HCT116 (cell line): ENCODE results near the gene LRRC46. TPM values are rescaled to one million over a fixed set of nuclear protein-coding genes. Genes with fewer than 3 reads are reported as not detected.

Source experiments
- ATAC-seq: fragments of 200-7000 bp; cut with Tn5 transposase; 2 replicates; pipeline ENCODE4 v1.9.1; 2020; ENCODE audit warnings: mild to moderate bottlenecking, moderate library complexity
- BruUV-seq: library from RNA; stranded (reverse); fragments of 400-500 nt; replicated peaks from 2 replicates; lab custom pipeline; 2021; lab: Mats Ljungman, UMichigan
- CTCF ChIA-PET: fragments of 300-600 bp; sonication (Branson Sonifier 250); formaldehyde crosslinking; loops from one replicate; lab custom pipeline; 2021; ENCODE audit warnings: antibody characterized with exemption; lab: Charles Lee
- POLR2A ChIA-PET: fragments of 300-600, 350-600 bp; sonication (Branson Sonifier 250); formaldehyde crosslinking; loops from one replicate; lab custom pipeline; 2021; ENCODE audit warnings: antibody characterized with exemption; lab: Charles Lee
- RAD21 ChIA-PET, 2 experiments: fragments of 300-600 bp; sonication (Branson Sonifier 250); formaldehyde crosslinking; loops; one replicate each; lab custom pipeline; 2023; ENCODE audit warnings: low total read pairs in 2 of 2; ENCODE audit not compliant: uncharacterized antibody in 2 of 2, unreplicated experiment in 2 of 2, low non-redundant PET in 1 of 2; lab: Charles Lee
- DNase-seq: peaks from one replicate; pipeline ENCODE4 v3.0.0-alpha.2; 2010; ENCODE audit warnings: low read depth, low spot score
- H2AFZ ChIP-seq: fragments of 200-600 bp; shearing (Covaris generic), sonication (generic); 2 replicates; pipeline ENCODE4 v1.6.1; 2017; ENCODE audit warnings: low read depth, mixed run types, mixed read lengths, antibody characterized with exemption, low read length; ENCODE audit not compliant: poor library complexity, severe bottlenecking
- H3K27ac ChIP-seq: 2 replicates; pipeline ENCODE4 v1.5.1; 2012; ENCODE audit warnings: low read depth, low read length
- H3K27me3 ChIP-seq: fragments of 200-600 bp; sonication (generic); 2 replicates; pipeline ENCODE4 v1.6.1; 2016; ENCODE audit warnings: mixed run types, low read length, mixed read lengths; ENCODE audit not compliant: insufficient read depth
- H3K36me3 ChIP-seq, 2 experiments: fragments of 200-500 bp in 1 of 2; fragments of 200-600 bp in 1 of 2; sonication (Bioruptor generic) in 1 of 2; sonication (generic) in 1 of 2; 2 replicates each; pipeline versions ENCODE4 v1.5.1 to v1.6.1; 2014 to 2016; ENCODE audit warnings: low read length in 2 of 2, inconsistent platforms in 1 of 2, mixed read lengths in 1 of 2, mixed run types in 1 of 2; ENCODE audit not compliant: insufficient read depth in 2 of 2, control insufficient read depth in 1 of 2
- H3K4me1 ChIP-seq, 2 experiments: fragments of 200-600 bp in 1 of 2; sonication (generic) in 1 of 2; 2 replicates each; pipeline versions ENCODE4 v1.5.1 to v1.6.1; 2012 to 2017; ENCODE audit warnings: low read length in 2 of 2, inconsistent platforms in 1 of 2, mild to moderate bottlenecking in 1 of 2, mixed read lengths in 1 of 2, mixed run types in 1 of 2, moderate library complexity in 1 of 2; ENCODE audit not compliant: insufficient read depth in 2 of 2, control insufficient read depth in 1 of 2
- H3K4me2 ChIP-seq: fragments of 200-600 bp; sonication (generic); 2 replicates; pipeline ENCODE4 v1.6.1; 2017; ENCODE audit warnings: mixed run types, low read length, mixed read lengths
- H3K4me3 ChIP-seq, 2 experiments: fragments of 200-600 bp in 1 of 2; sonication (generic) in 1 of 2; replicated peaks in 1 of 2; 2 replicates each; pipeline ENCODE4 v1.5.1; 2011 to 2016; ENCODE audit warnings: low read length in 2 of 2, control low read depth in 1 of 2, low read depth in 1 of 2, mild to moderate bottlenecking in 1 of 2, mixed read lengths in 1 of 2, mixed run types in 1 of 2
- H3K79me2 ChIP-seq: fragments of 200-600 bp; sonication (generic); 2 replicates; pipeline ENCODE4 v1.6.1; 2017; ENCODE audit warnings: mild to moderate bottlenecking, mixed run types, low read length, moderate library complexity, mixed read lengths; ENCODE audit not compliant: insufficient read depth
- H3K9ac ChIP-seq: fragments of 200-600 bp; sonication (generic); 2 replicates; pipeline ENCODE4 v1.6.1; 2016; ENCODE audit warnings: low read length, mixed read lengths
- H3K9me2 ChIP-seq: fragments of 200-600 bp; sonication (generic), shearing (Covaris generic); 2 replicates; pipeline ENCODE4 v1.6.1; 2017; ENCODE audit warnings: mixed run types, mild to moderate bottlenecking, moderate library complexity; ENCODE audit not compliant: insufficient read depth
- H3K9me3 ChIP-seq, 2 experiments: fragments of 200-500 bp in 1 of 2; fragments of 200-600 bp in 1 of 2; sonication (Bioruptor generic) in 1 of 2; sonication (generic) in 1 of 2; 2 replicates each; pipeline ENCODE4 v1.6.1; 2014 to 2017; ENCODE audit warnings: low read length in 2 of 2, mixed read lengths in 2 of 2, inconsistent platforms in 1 of 2, low read depth in 1 of 2, mild to moderate bottlenecking in 1 of 2, mixed run types in 1 of 2, moderate library complexity in 1 of 2; ENCODE audit not compliant: control insufficient read depth in 1 of 2, insufficient read depth in 1 of 2
- H4K20me1 ChIP-seq: fragments of 200-600 bp; sonication (generic), shearing (Covaris generic); 2 replicates; pipeline ENCODE4 v1.6.1; 2017; ENCODE audit warnings: mixed run types, mild to moderate bottlenecking, moderate library complexity; ENCODE audit not compliant: insufficient read depth
- CEBPB ChIP-seq: IDR thresholded peaks from 2 replicates; pipeline ENCODE4 v1.6.1; 2012; ENCODE audit warnings: low read depth
- CTCF ChIP-seq, 3 experiments: fragments of 200-600 bp in 1 of 3; sonication (generic) in 1 of 3; IDR thresholded peaks in 2 of 3; conservative IDR thresholded peaks in 1 of 3; 2 replicates each; pipeline ENCODE4 v1.5.1; 2012 to 2017; ENCODE audit warnings: low read depth in 2 of 3, low read length in 2 of 3, antibody characterized with exemption in 1 of 3, borderline replicate concordance in 1 of 3, control low read depth in 1 of 3, mild to moderate bottlenecking in 1 of 3, mixed read lengths in 1 of 3, mixed run types in 1 of 3, moderate library complexity in 1 of 3; ENCODE audit not compliant: insufficient read depth in 1 of 3
- EGR1 ChIP-seq: IDR thresholded peaks from 2 replicates; pipeline ENCODE4 v1.6.1; 2012; ENCODE audit warnings: low read depth
- FOSL1 ChIP-seq: IDR thresholded peaks from 2 replicates; pipeline ENCODE4 v1.6.1; 2012; ENCODE audit warnings: low read depth
- JUND ChIP-seq: IDR thresholded peaks from 2 replicates; pipeline ENCODE4 v1.6.1; 2012
- POLR2A ChIP-seq: IDR thresholded peaks from 2 replicates; pipeline ENCODE4 v1.7.0; 2011; ENCODE audit warnings: borderline replicate concordance; ENCODE audit not compliant: insufficient read depth, insufficient read length; ENCODE audit errors: extremely low read depth
- POLR2AphosphoS5 ChIP-seq: IDR thresholded peaks from 2 replicates; pipeline ENCODE4 v1.6.1; 2011; ENCODE audit warnings: mild to moderate bottlenecking, low read depth, low read length, moderate library complexity
- RAD21 ChIP-seq: IDR thresholded peaks from 2 replicates; pipeline ENCODE4 v1.6.1; 2012; ENCODE audit warnings: low read depth, mild to moderate bottlenecking
- SRF ChIP-seq: IDR thresholded peaks from 2 replicates; pipeline ENCODE4 v1.6.1; 2012; ENCODE audit warnings: low read depth
- TCF7L2 ChIP-seq: IDR thresholded peaks from 2 replicates; pipeline ENCODE4 v1.7.0; 2011; ENCODE audit warnings: borderline replicate concordance, inconsistent platforms; ENCODE audit not compliant: insufficient read depth, insufficient read length; ENCODE audit errors: extremely low read depth
- ZFX ChIP-seq: fragments of 450-650 bp; IDR thresholded peaks from 2 replicates; pipeline ENCODE4 v1.6.1; 2017
- ZNF274 ChIP-seq: fragments of 200-500 bp; sonication (Bioruptor generic); IDR thresholded peaks from 2 replicates; pipeline ENCODE4 v1.6.1; 2014; ENCODE audit warnings: mild to moderate bottlenecking, low read depth, low read length, inconsistent platforms
- intact Hi-C: fragments of 100-400 bp; cut with micrococcal nuclease; formaldehyde crosslinking; loops from 2 replicates; pipeline ENCODE4 v1.10.0; 2022
- total RNA-seq: library from RNA; stranded (reverse); gene quantifications from one replicate; pipeline ENCODE4 v1.2.1, GENCODE V29; 2021; ENCODE audit not compliant: unreplicated experiment
- TF ChIP-seq, protein P1 (sequence below): IDR thresholded peaks from 2 replicates; pipeline ENCODE4 v1.6.1; 2011; ENCODE audit warnings: mild to moderate bottlenecking, low read length, moderate library complexity; ENCODE audit not compliant: insufficient replicate concordance; ENCODE audit errors: extremely low read depth

Gene LRRC46
- total RNA-seq, 1 experiment from 2014 or later = 0.76 TPM

DNA sequence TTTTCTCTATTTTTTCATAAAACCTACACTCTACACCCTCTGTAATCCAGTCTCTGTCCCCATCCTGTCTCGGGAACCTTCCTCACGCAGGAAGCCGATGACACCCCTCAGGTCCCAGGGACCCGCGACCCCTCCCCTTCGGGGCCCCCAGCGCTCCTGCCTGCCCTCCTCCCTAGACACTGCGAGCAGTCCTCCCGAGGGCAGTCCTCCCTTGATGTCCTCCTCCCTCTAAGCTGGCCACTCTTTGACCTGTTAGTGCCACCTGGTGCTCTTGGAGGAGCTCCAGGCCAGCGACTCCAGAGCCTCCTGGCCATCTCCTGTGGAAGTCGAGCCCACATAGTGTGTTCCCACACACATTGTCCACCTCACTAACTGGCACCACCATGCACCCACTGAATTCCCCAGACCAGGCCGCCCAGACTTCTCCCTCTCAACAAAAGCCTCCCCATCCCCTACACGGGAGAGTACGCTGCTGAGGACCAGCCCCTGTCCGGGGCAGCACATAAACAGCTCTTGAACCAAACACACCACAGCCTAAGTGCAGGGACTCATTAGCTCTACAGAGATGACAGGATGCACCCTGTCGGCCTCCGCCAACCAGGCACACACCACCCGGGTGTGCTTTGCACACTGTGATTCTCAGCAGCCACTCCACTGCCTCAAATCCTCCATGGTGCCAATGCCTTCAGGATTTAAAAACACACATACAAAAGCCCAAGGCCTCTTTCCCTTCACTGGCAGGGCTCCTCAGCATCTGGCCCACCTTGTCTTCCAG lies 19.1 kb upstream of the LRRC46 start:
- no peak for DNase-seq
- Histone ChIP-seq H3K36me3 (peaks cover 11% of the 10 kb centered on the region in 2 experiments; a peak in 3 of 4 replicates), H3K9ac (no peak overlapping the region), H3K79me2 (no peaks in the 10 kb centered on the region), H3K4me1 (peaks cover 25 to 32% of the 10 kb centered on the region in 2 experiments), H2AFZ (no peak overlapping the region), H3K4me3 (no peak overlapping the region), H3K27ac (no peak overlapping the region), H3K4me2 (no peak overlapping the region), H3K9me3 (no peaks in the 10 kb centered on the region), H3K9me2 (no peaks in the 10 kb centered on the region), H4K20me1 (no peaks in the 10 kb centered on the region), H3K27me3 (no peaks in the 10 kb centered on the region)
- intact Hi-C loops = no loop called here
- no peak for ATAC-seq
- ChIA-PET CTCF (no interaction called here), POLR2A (no interaction called here), RAD21 (no interaction called here)
- BruUV-seq = no TSS peak
- TF ChIP-seq CEBPB = no peak

GRCh38 chr17:47813077-47813476 lies 18.4 kb upstream of the LRRC46 start:
- no peak overlapping the region for H3K4me3 ChIP-seq
- no peaks in the 10 kb centered on the region for H3K9me2 ChIP-seq
- TF ChIP-seq ZNF274 = no peak
- TF ChIP-seq CTCF (IDR thresholded peaks at IDR 0.05 in 2 of 3, conservative IDR thresholded peaks at IDR 0.05 in 1 of 3; ENCODE audit: borderline replicate concordance in 1 of 3, insufficient read depth in 1 of 3, low read depth in 2 of 3, low read length in 2 of 3) = no peak
- TF ChIP-seq, protein P1, sequence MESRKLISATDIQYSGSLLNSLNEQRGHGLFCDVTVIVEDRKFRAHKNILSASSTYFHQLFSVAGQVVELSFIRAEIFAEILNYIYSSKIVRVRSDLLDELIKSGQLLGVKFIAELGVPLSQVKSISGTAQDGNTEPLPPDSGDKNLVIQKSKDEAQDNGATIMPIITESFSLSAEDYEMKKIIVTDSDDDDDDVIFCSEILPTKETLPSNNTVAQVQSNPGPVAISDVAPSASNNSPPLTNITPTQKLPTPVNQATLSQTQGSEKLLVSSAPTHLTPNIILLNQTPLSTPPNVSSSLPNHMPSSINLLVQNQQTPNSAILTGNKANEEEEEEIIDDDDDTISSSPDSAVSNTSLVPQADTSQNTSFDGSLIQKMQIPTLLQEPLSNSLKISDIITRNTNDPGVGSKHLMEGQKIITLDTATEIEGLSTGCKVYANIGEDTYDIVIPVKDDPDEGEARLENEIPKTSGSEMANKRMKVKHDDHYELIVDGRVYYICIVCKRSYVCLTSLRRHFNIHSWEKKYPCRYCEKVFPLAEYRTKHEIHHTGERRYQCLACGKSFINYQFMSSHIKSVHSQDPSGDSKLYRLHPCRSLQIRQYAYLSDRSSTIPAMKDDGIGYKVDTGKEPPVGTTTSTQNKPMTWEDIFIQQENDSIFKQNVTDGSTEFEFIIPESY = no peak
- no peak for TF ChIP-seq POLR2A
- TF ChIP-seq POLR2AphosphoS5 = no peak
- TF ChIP-seq FOSL1 = no peak
- no peak for TF ChIP-seq EGR1
- no peak for TF ChIP-seq CEBPB
- TF ChIP-seq JUND = no peak
- TF ChIP-seq RAD21 = no peak
- TF ChIP-seq ZFX = no peak
- TF ChIP-seq SRF = no peak
- no peak for TF ChIP-seq TCF7L2
- POLR2A ChIA-PET = no interaction called here
- no peak overlapping the region for H3K9ac ChIP-seq
- peaks cover 7 to 11% of the 10 kb centered on the region in 2 experiments; a peak in 3 of 4 replicates for H3K36me3 ChIP-seq
- H3K27ac ChIP-seq = no peak overlapping the region
- DNase-seq (no peak), ATAC-seq (no peak)
- no peaks in the 10 kb centered on the region for H3K27me3 ChIP-seq
- BruUV-seq = no TSS peak
- no peak overlapping the region for H2AFZ ChIP-seq
- no peaks in the 10 kb centered on the region for H3K79me2 ChIP-seq
- H4K20me1 ChIP-seq = no peaks in the 10 kb centered on the region
- H3K9me3 ChIP-seq = no peaks in the 10 kb centered on the region
- intact Hi-C loops = no loop called here
- no peak overlapping the region for H3K4me2 ChIP-seq
- RAD21 ChIA-PET = no interaction called here
- peaks cover 25 to 32% of the 10 kb centered on the region in 2 experiments for H3K4me1 ChIP-seq
- CTCF ChIA-PET = no interaction called here
